GM12878 (cell line): ENCODE data around the gene RRAS. TPM values are rescaled to one million over a fixed set of nuclear protein-coding genes. Genes with fewer than 3 reads are reported as not detected.

Experiments
- ATAC-seq: fragments of 200-7000 bp; cut with Tn5 transposase; 3 replicates; pipeline ENCODE4 v1.9.1; 2020; ENCODE audit warnings: mild to moderate bottlenecking, moderate library complexity
- BruUV-seq: library from RNA; stranded (reverse); fragments of 400-500 nt; replicated peaks from 2 replicates; lab custom pipeline; 2021; lab: Mats Ljungman, UMichigan
- CTCF ChIA-PET: fragments of 300-600 bp; sonication (Branson Sonifier 250); formaldehyde crosslinking; extraction: SDS; loops from one replicate; lab custom pipeline; 2021; ENCODE audit warnings: inconsistent platforms; lab: Yijun Ruan, JAX
- POLR2A ChIA-PET: fragments of 350-600 bp; formaldehyde crosslinking; extraction: SDS; loops from one replicate; lab custom pipeline; 2021; ENCODE audit warnings: inconsistent platforms; lab: Charles Lee
- RAD21 ChIA-PET: fragments of 300-600 bp; sonication (Branson Sonifier 250); formaldehyde crosslinking; loops from one replicate; lab custom pipeline; 2023; ENCODE audit warnings: antibody characterized with exemption; ENCODE audit not compliant: unreplicated experiment; lab: Charles Lee
- SMC1A ChIA-PET: fragments of 300-600 bp; sonication (Branson Sonifier 250); formaldehyde crosslinking; loops from one replicate; lab custom pipeline; 2023; ENCODE audit not compliant: unreplicated experiment, uncharacterized antibody; lab: Charles Lee
- DNase-seq: peaks from one replicate; pipeline ENCODE4 v3.0.0-alpha.2; 2011; ENCODE audit warnings: low read depth, low spot score
- FAIRE-seq: peaks from 3 replicates; lab custom pipeline; 2011; peaks lifted over from hg19 to GRCh38; lab: Jason Lieb, UNC
- H2AFZ ChIP-seq: 2 replicates; pipeline ENCODE4 v1.6.0; 2011; ENCODE audit warnings: low read depth, low read length, control low read depth; ENCODE audit not compliant: control insufficient read depth
- H3K27ac ChIP-seq: 2 replicates; pipeline ENCODE4 v1.5.1; 2011; ENCODE audit warnings: control low read depth; ENCODE audit not compliant: control insufficient read depth, insufficient read depth
- H3K27me3 ChIP-seq, 2 experiments: replicated peaks in 1 of 2; 2 replicates each; pipeline versions ENCODE4 v1.6.0 to v1.6.1; 2011; ENCODE audit warnings: low read length in 1 of 2; ENCODE audit not compliant: control insufficient read depth in 2 of 2, insufficient read depth in 2 of 2
- H3K36me3 ChIP-seq, 2 experiments: 2 replicates each; pipeline ENCODE4 v1.5.1; 2011; ENCODE audit warnings: low read length in 1 of 2; ENCODE audit not compliant: control insufficient read depth in 2 of 2, insufficient read depth in 2 of 2
- H3K4me1 ChIP-seq: 2 replicates; pipeline ENCODE4 v1.6.1; 2011; ENCODE audit warnings: mild to moderate bottlenecking, low read length, moderate library complexity, mixed read lengths; ENCODE audit not compliant: control insufficient read depth, insufficient read depth
- H3K4me2 ChIP-seq: 2 replicates; pipeline ENCODE4 v1.6.0; 2011; ENCODE audit warnings: control low read depth; ENCODE audit not compliant: control insufficient read depth, insufficient read depth
- H3K4me3 ChIP-seq: fragments of 200-600 bp; sonication (generic); 2 replicates; pipeline ENCODE4 v1.5.1; 2016
- H3K79me2 ChIP-seq: 2 replicates; pipeline ENCODE4 v1.6.0; 2011; ENCODE audit warnings: low read length; ENCODE audit not compliant: control insufficient read depth, insufficient read depth
- H3K9ac ChIP-seq: 2 replicates; pipeline ENCODE4 v1.8.0; 2011; ENCODE audit warnings: low read length, control low read depth, mixed read lengths; ENCODE audit not compliant: control insufficient read depth, insufficient read depth
- H3K9me3 ChIP-seq: replicated peaks from 3 replicates; pipeline ENCODE4 v1.5.1; 2011; ENCODE audit warnings: mild to moderate bottlenecking, low read length; ENCODE audit not compliant: control insufficient read depth, insufficient read depth
- H4K20me1 ChIP-seq: 2 replicates; pipeline ENCODE4 v1.6.0; 2011; ENCODE audit not compliant: control insufficient read depth, insufficient read depth
- CTCF ChIP-seq, 3 experiments: IDR thresholded peaks in 2 of 3; conservative IDR thresholded peaks in 1 of 3; 2 replicates each; pipeline ENCODE4 v1.5.1; 2011; ENCODE audit warnings: low read depth in 3 of 3, low read length in 3 of 3, mild to moderate bottlenecking in 3 of 3, control low read depth in 2 of 3, moderate library complexity in 2 of 3, inconsistent platforms in 1 of 3, mixed read lengths in 1 of 3; ENCODE audit not compliant: control insufficient read depth in 2 of 3, insufficient read depth in 1 of 3; ENCODE audit errors: extremely low read depth in 1 of 3
- E4F1 ChIP-seq: fragments of 450-650 bp; IDR thresholded peaks from 2 replicates; pipeline ENCODE4 v1.6.1; 2018; ENCODE audit warnings: borderline replicate concordance, mild to moderate bottlenecking; ENCODE audit not compliant: partially characterized antibody
- EED ChIP-seq: sonication (generic); IDR thresholded peaks from 2 replicates; pipeline ENCODE4 v1.6.1; 2016; ENCODE audit warnings: antibody characterized with exemption, low read depth
- NFYA ChIP-seq: IDR thresholded peaks from 2 replicates; pipeline ENCODE4 v1.6.1; 2011; ENCODE audit warnings: low read depth, mild to moderate bottlenecking, low read length, improper control_type of control experiment, borderline replicate concordance
- PAX5 ChIP-seq: IDR thresholded peaks from 2 replicates; pipeline ENCODE4 v1.6.1; 2011; ENCODE audit warnings: low read depth, low read length, borderline replicate concordance
- STAT1 ChIP-seq: fragments of 450-650 bp; conservative IDR thresholded peaks from 2 replicates; pipeline ENCODE4 v1.6.1; 2014; ENCODE audit warnings: antibody characterized with exemption, mild to moderate bottlenecking
- WGBS: methylation state at CpG from one replicate; pipeline ENCODE4 v1.1.6; 2016; ENCODE audit warnings: low lambda C conversion rate; ENCODE audit not compliant: insufficient replicate concordance, insufficient coverage; ENCODE audit errors: missing lambda C conversion rate; 5-methylcytosine and 5-hydroxymethylcytosine counted together
- in situ Hi-C: fragments of 300-500 bp; cut with MboI; formaldehyde crosslinking; loops from 9 replicates; pipeline ENCODE4 v1.14.3; 2018; ENCODE audit warnings: mixed read lengths
- intact Hi-C: fragments of 100-400 bp; cut with micrococcal nuclease; formaldehyde crosslinking; loops from one replicate; pipeline ENCODE4 v1.14.2; 2022; ENCODE audit not compliant: unreplicated experiment
- polyA plus RNA-seq, 11 experiments: library from polyadenylated mRNA; depleted of rRNA in 4 of 11; unstranded in 6 of 11; stranded (reverse) in 5 of 11; fragments of >200 nt; fragmentation: Nextera tagmentation in 4 of 11; fragmentation: Illumina TruSeq in 1 of 11; extraction: Ambion mirVana in 4 of 11; extraction: Trizol in 1 of 11; gene quantifications; 1 replicate in 1 of 11; 2 replicates in 10 of 11; pipeline versions ENCODE4 v1.2.1 to v1.2.3, GENCODE V29; 2011 to 2016; ENCODE audit warnings: inconsistent platforms in 2 of 11, missing spikeins in 2 of 11, low read depth in 1 of 11
- total RNA-seq, 4 experiments: library from RNA; depleted of rRNA in 3 of 4; stranded (reverse); fragments of >200 nt in 3 of 4; fragmentation: Illumina TruSeq in 1 of 4; extraction: Trizol in 1 of 4; gene quantifications; 2 replicates each; pipeline versions ENCODE4 v1.2.1 to v1.2.3, GENCODE V29; 2013 to 2021

RRAS gene
- total and polyA plus RNA-seq, 10 of the 15 experiments (the other 5 are each of a cell fraction or from before 2014, with no cell fraction given): 0.24 to 5.8 (median 1.8) TPM

GRCh38 chr19:49686503-49687088 is 46.7 kb upstream of the RRAS start:
- BruUV-seq: no TSS peak
- Histone ChIP-seq H4K20me1 (peaks cover 9% of the 10 kb centered on the region; the same call in 1 of the 2 replicates), H3K27me3 (no peaks in the 10 kb centered on the region; a peak in 1 of 4 replicates), H3K9me3 (no peaks in the 10 kb centered on the region; the same call in 2 of the 3 replicates), H3K27ac (no peak overlapping the region), H3K9ac (no peak overlapping the region), H3K4me1 (peaks cover 10% of the 10 kb centered on the region), H3K79me2 (peaks cover 6% of the 10 kb centered on the region), H2AFZ (no peak overlapping the region), H3K4me3 (no peak overlapping the region), H3K4me2 (no peak overlapping the region), H3K36me3 (peaks cover 24 to 45% of the 10 kb centered on the region in 2 experiments)
- ChIA-PET CTCF (no interaction called here), RAD21 (no interaction called here), POLR2A (interaction anchor here (0.8 kb wide), 1 partner anchor 115 kb away, joined by 6 read pairs; no protein-coding TSS in a partner anchor), SMC1A (interaction anchor here (0.7 kb wide), 1 partner anchor 301 kb away, joined by 3 read pairs; no protein-coding TSS in a partner anchor)
- FAIRE-seq (no peak), DNase-seq (no peak), ATAC-seq (no peak)
- TF ChIP-seq STAT1 (no peak), EED (no peak), CTCF (IDR thresholded peaks at IDR 0.05 in 2 of 3, conservative IDR thresholded peaks at IDR 0.05 in 1 of 3; ENCODE audit: control insufficient read depth in 2 of 3, extremely low read depth in 1 of 3, insufficient read depth in 1 of 3, low read depth in 3 of 3, low read length in 3 of 3) (no peak), E4F1 (no peak), NFYA (no peak), PAX5 (no peak)
- in situ Hi-C loops: no loop called here
- intact Hi-C loops: no loop called here
- WGBS: 90% methylated on average over 4 of the region's 27 CpGs
